ENCODE measurements around the gene ANKK1. TPM values are rescaled to one million over a fixed set of nuclear protein-coding genes. Genes with fewer than 3 reads are reported as not detected.

ANKK1 gene
- total RNA-seq, 1 donor from 2014 or later, result 0.18 TPM

- Mint-ChIP-seq H3K4me3 (ENCODE audit: unreplicated experiment) (no peak overlapping the region), H3K9me3 (ENCODE audit: unreplicated experiment) (no peaks in the 10 kb centered on the region), H3K4me1 (ENCODE audit: unreplicated experiment) (no peaks in the 10 kb centered on the region), H3K36me3 (ENCODE audit: low read depth, unreplicated experiment) (no peaks in the 10 kb centered on the region), H3K27me3 (ENCODE audit: unreplicated experiment) (peaks cover 2% of the 10 kb centered on the region), H3K27ac (ENCODE audit: unreplicated experiment) (no peak overlapping the region)
- no peak for TF ChIP-seq CTCF (IDR thresholded peaks at IDR 0.05; ENCODE audit: unreplicated experiment)
- DNase-seq (ENCODE audit: low spot score), result no peak
Observed at GRCh38 chr11:113370634-113371033, 16.9 kb upstream of the ANKK1 start.

- Mint-ChIP-seq H3K27me3 (ENCODE audit: unreplicated experiment) (no peaks in the 10 kb centered on the region), H3K36me3 (ENCODE audit: low read depth, unreplicated experiment) (no peaks in the 10 kb centered on the region), H3K27ac (ENCODE audit: unreplicated experiment) (no peak overlapping the region), H3K4me3 (ENCODE audit: unreplicated experiment) (no peak overlapping the region), H3K9me3 (ENCODE audit: unreplicated experiment) (no peaks in the 10 kb centered on the region), H3K4me1 (ENCODE audit: unreplicated experiment) (no peaks in the 10 kb centered on the region)
- DNase-seq (ENCODE audit: low spot score), result no peak
- TF ChIP-seq CTCF (IDR thresholded peaks at IDR 0.05; ENCODE audit: unreplicated experiment), result peak; percentile 17
Observed at GRCh38 chr11:113372309-113372708, 15.3 kb upstream of the ANKK1 start.

GRCh38 chr11:113373306-113373705 lies 14.3 kb upstream of the ANKK1 start:
- H3K4me1 Mint-ChIP-seq (ENCODE audit: unreplicated experiment), result peaks cover 2% of the 10 kb centered on the region
- H3K9me3 Mint-ChIP-seq (ENCODE audit: unreplicated experiment), result no peaks in the 10 kb centered on the region
- H3K27ac Mint-ChIP-seq (ENCODE audit: unreplicated experiment), result no peak overlapping the region
- no peak overlapping the region for H3K4me3 Mint-ChIP-seq (ENCODE audit: unreplicated experiment)
- TF ChIP-seq CTCF (IDR thresholded peaks at IDR 0.05; ENCODE audit: unreplicated experiment), result no peak
- H3K27me3 Mint-ChIP-seq (ENCODE audit: unreplicated experiment), result no peaks in the 10 kb centered on the region
- DNase-seq (ENCODE audit: low spot score), result no peak
- no peaks in the 10 kb centered on the region for H3K36me3 Mint-ChIP-seq (ENCODE audit: low read depth, unreplicated experiment)

GRCh38 chr11:113373981-113374560 lies 13.5 kb upstream of the ANKK1 start:
- TF ChIP-seq CTCF (IDR thresholded peaks at IDR 0.05; ENCODE audit: unreplicated experiment), result no peak
- H3K36me3 Mint-ChIP-seq (ENCODE audit: low read depth, unreplicated experiment), result no peaks in the 10 kb centered on the region
- H3K9me3 Mint-ChIP-seq (ENCODE audit: unreplicated experiment), result no peaks in the 10 kb centered on the region
- no peak for DNase-seq (ENCODE audit: low spot score)
- H3K27me3 Mint-ChIP-seq (ENCODE audit: unreplicated experiment), result no peaks in the 10 kb centered on the region
- peaks cover 2% of the 10 kb centered on the region for H3K4me1 Mint-ChIP-seq (ENCODE audit: unreplicated experiment)
- no peak overlapping the region for H3K27ac Mint-ChIP-seq (ENCODE audit: unreplicated experiment)
- no peak overlapping the region for H3K4me3 Mint-ChIP-seq (ENCODE audit: unreplicated experiment)

- no peaks in the 10 kb centered on the region for H3K27me3 Mint-ChIP-seq (ENCODE audit: unreplicated experiment)
- no peak for DNase-seq (ENCODE audit: low spot score)
- no peaks in the 10 kb centered on the region for H3K9me3 Mint-ChIP-seq (ENCODE audit: unreplicated experiment)
- H3K36me3 Mint-ChIP-seq (ENCODE audit: low read depth, unreplicated experiment), result no peaks in the 10 kb centered on the region
- TF ChIP-seq CTCF (IDR thresholded peaks at IDR 0.05; ENCODE audit: unreplicated experiment), result no peak
- no peak overlapping the region for H3K27ac Mint-ChIP-seq (ENCODE audit: unreplicated experiment)
- peaks cover 2% of the 10 kb centered on the region for H3K4me1 Mint-ChIP-seq (ENCODE audit: unreplicated experiment)
- no peak overlapping the region for H3K4me3 Mint-ChIP-seq (ENCODE audit: unreplicated experiment)
Observed at GRCh38 chr11:113375402-113375801, 12.2 kb upstream of the ANKK1 start.
